Neuronal stem cell (in vitro differentiated cells): Measurements from ENCODE around the gene HS3ST5. TPM values are rescaled to one million over a fixed set of nuclear protein-coding genes. Genes with fewer than 3 reads are reported as not detected.
A peak's percentile ranks its signal among the peaks of the same experiment; 100 is the strongest.

ENCODE experiments used
- DNase-seq: peaks from one replicate; pipeline ENCODE4 v3.0.0-alpha.2; 2013; ENCODE audit warnings: low spot score
- H2AFZ ChIP-seq: one replicate; pipeline ENCODE4 v1.6.1; 2013; ENCODE audit warnings: mild to moderate bottlenecking, low read length, inconsistent platforms
- H2AK5ac ChIP-seq: 2 replicates; pipeline ENCODE4 v1.6.1; 2013; ENCODE audit warnings: low read depth, mild to moderate bottlenecking, inconsistent platforms, low read length, moderate library complexity, mixed read lengths
- H2BK120ac ChIP-seq: 2 replicates; pipeline ENCODE4 v1.6.1; 2013; ENCODE audit warnings: low read depth, mild to moderate bottlenecking, inconsistent platforms, low read length, moderate library complexity, mixed read lengths
- H2BK12ac ChIP-seq: one replicate; pipeline ENCODE4 v1.6.1; 2013; ENCODE audit warnings: low read length, inconsistent platforms
- H2BK15ac ChIP-seq: 2 replicates; pipeline ENCODE4 v1.6.1; 2013; ENCODE audit warnings: mild to moderate bottlenecking, low read length, inconsistent platforms, mixed read lengths
- H2BK5ac ChIP-seq: one replicate; pipeline ENCODE4 v1.6.1; 2013; ENCODE audit warnings: inconsistent platforms, mild to moderate bottlenecking, low read length, moderate library complexity
- H3K14ac ChIP-seq: one replicate; pipeline ENCODE4 v1.6.1; 2013; ENCODE audit warnings: low read length, inconsistent platforms
- H3K18ac ChIP-seq: 2 replicates; pipeline ENCODE4 v1.6.1; 2013; ENCODE audit warnings: low read length, inconsistent platforms
- H3K23ac ChIP-seq: 2 replicates; pipeline ENCODE4 v1.6.1; 2013; ENCODE audit warnings: low read depth, mild to moderate bottlenecking, mixed read lengths, low read length, inconsistent platforms; ENCODE audit not compliant: poor library complexity
- H3K27ac ChIP-seq: replicated peaks from 3 replicates; pipeline ENCODE4 v1.5.1; 2013; ENCODE audit warnings: low read length, inconsistent platforms
- H3K27me3 ChIP-seq, 3 experiments: 2 replicates each; pipeline ENCODE4 v1.6.1; 2013; ENCODE audit warnings: low read length in 3 of 3, mild to moderate bottlenecking in 2 of 3, inconsistent platforms in 1 of 3, low read depth in 1 of 3, mixed read lengths in 1 of 3, moderate library complexity in 1 of 3; ENCODE audit not compliant: control insufficient read depth in 3 of 3, insufficient read depth in 3 of 3
- H3K36me3 ChIP-seq, 2 donors: replicated peaks in 1 of 2; 2 replicates each; pipeline ENCODE4 v1.6.1; 2013; ENCODE audit warnings: low read length in 2 of 2; ENCODE audit not compliant: control insufficient read depth in 2 of 2, insufficient read depth in 2 of 2
- H3K4ac ChIP-seq: 2 replicates; pipeline ENCODE4 v1.6.1; 2013; ENCODE audit warnings: inconsistent platforms, mild to moderate bottlenecking, low read length, moderate library complexity
- H3K4me1 ChIP-seq, 2 donors: 1 replicate in 1 of 2; 2 replicates in 1 of 2; pipeline ENCODE4 v1.6.1; 2013; ENCODE audit warnings: low read length in 2 of 2, low read depth in 1 of 2; ENCODE audit not compliant: control insufficient read depth in 2 of 2, insufficient read depth in 1 of 2
- H3K4me2 ChIP-seq: one replicate; pipeline ENCODE4 v1.6.1; 2013; ENCODE audit warnings: mild to moderate bottlenecking, low read length, inconsistent platforms; ENCODE audit not compliant: insufficient read depth, poor library complexity, severe bottlenecking
- H3K4me3 ChIP-seq, 2 donors: 2 replicates each; pipeline ENCODE4 v1.5.1; 2013; ENCODE audit warnings: low read length in 2 of 2, mild to moderate bottlenecking in 2 of 2, inconsistent platforms in 1 of 2, moderate library complexity in 1 of 2
- H3K79me1 ChIP-seq: one replicate; pipeline ENCODE4 v1.6.1; 2013; ENCODE audit warnings: low read depth, mild to moderate bottlenecking, inconsistent platforms, low read length, moderate library complexity
- H3K9ac ChIP-seq: one replicate; pipeline ENCODE4 v1.6.1; 2013; ENCODE audit warnings: mild to moderate bottlenecking, low read depth, low read length, inconsistent platforms; ENCODE audit not compliant: poor library complexity
- H3K9me3 ChIP-seq, 2 donors: replicated peaks in 1 of 2; 2 replicates each; pipeline versions ENCODE3 to v1.6.1; 2013; ENCODE audit warnings: low read length in 2 of 2, mild to moderate bottlenecking in 2 of 2, inconsistent platforms in 1 of 2, low read depth in 1 of 2, mixed read lengths in 1 of 2, moderate library complexity in 1 of 2; ENCODE audit not compliant: control insufficient read depth in 2 of 2, insufficient read depth in 1 of 2
- H4K8ac ChIP-seq: one replicate; pipeline ENCODE4 v1.6.1; 2013; ENCODE audit warnings: low read depth, mild to moderate bottlenecking, inconsistent platforms, low read length, moderate library complexity
- H4K91ac ChIP-seq: one replicate; pipeline ENCODE4 v1.6.1; 2013; ENCODE audit warnings: low read length, low read depth, mild to moderate bottlenecking, inconsistent platforms; ENCODE audit not compliant: poor library complexity
- WGBS, 2 donors: extraction: QIAGEN DNeasy Blood & Tissue Kit; methylation state at CpG; one replicate each; pipeline ENCODE4 v1.1.7; 2013; ENCODE audit warnings: missing lambda C conversion rate in 2 of 2, mixed read lengths in 1 of 2; ENCODE audit not compliant: insufficient read length in 2 of 2, insufficient replicate concordance in 1 of 2; ENCODE audit errors: extremely low coverage in 2 of 2; 5-methylcytosine and 5-hydroxymethylcytosine counted together
- polyA plus RNA-seq, 2 experiments: library from polyadenylated mRNA; stranded (reverse); fragments of 200-250 nt; gene quantifications; one replicate each; pipeline ENCODE4 v1.2.3, GENCODE V29; 2013

Gene HS3ST5
- polyA plus RNA-seq (2013, experiment 1 of 2): 1.2 TPM
- polyA plus RNA-seq (2013, experiment 2 of 2): 1.4 TPM

GRCh38 chr6:114342826-114343781, at the start of gene HS3ST5:
HS3ST5 (minus strand) TSS chr6:114343023; CDS start chr6:114062845, 280,178 bp downstream.
- H3K36me3 ChIP-seq: no peaks in the 10 kb centered on the region
- WGBS, 2 donors: no CpG with 5 or more reads among the region's 73 CpGs
- peak within 1 kb of the TSS; percentile 42 for H3K27ac ChIP-seq
- peak within 1 kb of the TSS; percentile 85 for H3K23ac ChIP-seq
- H3K9ac ChIP-seq: peak within 1 kb of the TSS; percentile 91
- H2BK120ac ChIP-seq: no peak within 1 kb of the TSS
- peak within 1 kb of the TSS; percentile 63 for H3K14ac ChIP-seq
- H2BK12ac ChIP-seq: peak within 1 kb of the TSS; percentile 84
- H2BK15ac ChIP-seq: peak within 1 kb of the TSS; percentile 58
- peak within 1 kb of the TSS; percentile 89 for H2AFZ ChIP-seq
- no peaks in the 10 kb centered on the region for H3K79me1 ChIP-seq
- H4K8ac ChIP-seq: no peak within 1 kb of the TSS
- H3K9me3 ChIP-seq: no peaks in the 10 kb centered on the region
- no peak within 1 kb of the TSS for H3K4ac ChIP-seq
- peak within 1 kb of the TSS; percentile 66 for H2BK5ac ChIP-seq
- H2AK5ac ChIP-seq: no peak within 1 kb of the TSS
- no peak within 1 kb of the TSS for H4K91ac ChIP-seq
- peak within 1 kb of the TSS; percentile 96 for H3K18ac ChIP-seq
- DNase-seq: peak; percentile 70
- H3K4me2 ChIP-seq: peak within 1 kb of the TSS; percentile 92
- peaks cover 0 to 6% (median 0%) of the 10 kb centered on the region in 3 experiments for H3K27me3 ChIP-seq
- peak within 1 kb of the TSS; percentile 63 to 94 for H3K4me3 ChIP-seq
- H3K4me1 ChIP-seq: peaks cover 6 to 18% of the 10 kb centered on the region in 2 donors

- no peak overlapping the region for H3K18ac ChIP-seq
- no CpG with 5 or more reads among the region's 2 CpGs for WGBS, 2 donors
- H2BK12ac ChIP-seq: no peak overlapping the region
- no peak overlapping the region for H3K14ac ChIP-seq
- no peak overlapping the region for H2BK5ac ChIP-seq
- H2AK5ac ChIP-seq: no peak overlapping the region
- H3K79me1 ChIP-seq: no peaks in the 10 kb centered on the region
- H3K4me2 ChIP-seq: no peak overlapping the region
- H3K9me3 ChIP-seq: no peaks in the 10 kb centered on the region
- peaks cover 6 to 15% of the 10 kb centered on the region in 2 donors for H3K4me1 ChIP-seq
- no peak overlapping the region for H2AFZ ChIP-seq
- no peak overlapping the region for H4K91ac ChIP-seq
- no peak overlapping the region for H3K9ac ChIP-seq
- no peak overlapping the region for H2BK15ac ChIP-seq
- no peak overlapping the region for H3K23ac ChIP-seq
- H3K4ac ChIP-seq: no peak overlapping the region
- H3K27me3 ChIP-seq: no peaks in the 10 kb centered on the region
- no peak overlapping the region for H2BK120ac ChIP-seq
- no peak overlapping the region for H4K8ac ChIP-seq
- H3K27ac ChIP-seq: peak overlapping the region; percentile 29
- DNase-seq: peak; percentile 26
- H3K36me3 ChIP-seq: no peaks in the 10 kb centered on the region
- H3K4me3 ChIP-seq: no peak overlapping the region
Observed at GRCh38 chr6:114390176-114390575, 47.4 kb upstream of the HS3ST5 start.

- Histone ChIP-seq H3K4me2 (no peak overlapping the region), H2BK12ac (no peak overlapping the region), H3K14ac (no peak overlapping the region), H3K36me3 (no peaks in the 10 kb centered on the region), H3K27ac (no peak overlapping the region), H3K9me3 (no peaks in the 10 kb centered on the region), H2AK5ac (no peak overlapping the region), H3K4me3 (no peak overlapping the region), H3K18ac (no peak overlapping the region), H3K9ac (no peak overlapping the region), H4K8ac (no peak overlapping the region), H3K4ac (no peak overlapping the region), H2BK5ac (no peak overlapping the region), H3K27me3 (no peaks in the 10 kb centered on the region), H2BK15ac (no peak overlapping the region), H3K4me1 (peaks cover 6 to 15% of the 10 kb centered on the region in 2 donors), H2BK120ac (no peak overlapping the region), H4K91ac (no peak overlapping the region), H2AFZ (no peak overlapping the region), H3K23ac (no peak overlapping the region), H3K79me1 (no peaks in the 10 kb centered on the region)
- no peak for DNase-seq
Observed at GRCh38 chr6:114389111-114389510, 46.3 kb upstream of the HS3ST5 start.

- Histone ChIP-seq H2AK5ac (no peak overlapping the region), H3K27ac (no peak overlapping the region), H4K8ac (no peak overlapping the region), H3K9me3 (no peaks in the 10 kb centered on the region), H3K9ac (no peak overlapping the region), H4K91ac (no peak overlapping the region), H2BK5ac (no peak overlapping the region), H2BK15ac (no peak overlapping the region), H3K18ac (no peak overlapping the region), H3K36me3 (no peaks in the 10 kb centered on the region), H3K27me3 (no peaks in the 10 kb centered on the region), H2BK120ac (no peak overlapping the region), H3K79me1 (no peaks in the 10 kb centered on the region), H3K23ac (no peak overlapping the region), H3K4me3 (no peak overlapping the region), H3K14ac (no peak overlapping the region), H3K4me2 (no peak overlapping the region), H3K4me1 (peaks cover 0 to 3% of the 10 kb centered on the region in 2 donors), H2BK12ac (no peak overlapping the region), H2AFZ (no peak overlapping the region), H3K4ac (no peak overlapping the region)
- WGBS, 2 donors: no CpG with 5 or more reads among the region's 1 CpG
- DNase-seq: no peak
Observed at GRCh38 chr6:114382406-114382805, 39.6 kb upstream of the HS3ST5 start.
